Measurements from ENCODE around the gene ENTR1.

ENTR1 gene

GRCh38 chr9:136393531-136393930, 16.9 kb downstream of the ENTR1 start:
- TF ChIP-seq CTCF (IDR thresholded peaks at IDR 0.05; ENCODE audit: insufficient read depth, low read length, missing control alignments), result no peak
- POLR2A ChIA-PET, result no interaction called here
- DNase-seq (ENCODE audit: low read depth, low spot score), result no peak
- CTCF ChIA-PET, result interaction anchor here (1.5 to 3.2 kb wide), 4 partner anchors 8 to 81 kb away, joined by 5 to 26 read pairs (median 6); partner anchors contain the start of genes DNLZ and SNAPC4
- H3K4me3 ChIP-seq (ENCODE audit: low read depth, low read length), result no peak overlapping the region

- TF ChIP-seq CTCF (IDR thresholded peaks at IDR 0.05; ENCODE audit: insufficient read depth, low read length, missing control alignments), result no peak
- H3K4me3 ChIP-seq (ENCODE audit: low read depth, low read length), result no peak overlapping the region
- ChIA-PET POLR2A (interaction anchor here (0.6 kb wide), 1 partner anchor 60 kb away, joined by 3 read pairs; no protein-coding TSS in a partner anchor), CTCF (interaction anchor here (1.1 to 3.7 kb wide), 5 partner anchors 8 to 80 kb away, joined by 3 to 26 read pairs (median 8); partner anchors contain the start of genes DNLZ and SNAPC4)
- DNase-seq (ENCODE audit: low read depth, low spot score), result no peak
Measured at GRCh38 chr9:136392538-136393449, 17.6 kb downstream of the ENTR1 start.

GRCh38 chr9:136391737-136392537, 18.5 kb downstream of the ENTR1 start:
- TF ChIP-seq CTCF (IDR thresholded peaks at IDR 0.05; ENCODE audit: insufficient read depth, low read length, missing control alignments), result no peak
- POLR2A ChIA-PET, result interaction anchor here (0.6 to 1.2 kb wide), 2 partner anchors 29 to 61 kb away, joined by 3 to 4 read pairs; no protein-coding TSS in a partner anchor
- no peak overlapping the region for H3K4me3 ChIP-seq (ENCODE audit: low read depth, low read length)
- CTCF ChIA-PET, result interaction anchor here (1.1 to 3.7 kb wide), 6 partner anchors 9 to 79 kb away, joined by 3 to 26 read pairs (median 6); partner anchors contain the start of genes DNLZ and SNAPC4
- DNase-seq (ENCODE audit: low read depth, low spot score), result no peak

GRCh38 chr9:136389396-136389795, 21.0 kb downstream of the ENTR1 start:
- no peak for TF ChIP-seq CTCF (IDR thresholded peaks at IDR 0.05; ENCODE audit: insufficient read depth, low read length, missing control alignments)
- POLR2A ChIA-PET, result interaction anchor here (0.9 to 1.1 kb wide), 3 partner anchors 22 to 26 kb away, joined by 3 to 4 read pairs (median 4); no protein-coding TSS in a partner anchor
- no peak overlapping the region for H3K4me3 ChIP-seq (ENCODE audit: low read depth, low read length)
- CTCF ChIA-PET, result interaction anchor here (1.1 to 3.7 kb wide), 6 partner anchors 11 to 77 kb away, joined by 5 to 18 read pairs (median 12); partner anchors contain the start of gene SNAPC4
- DNase-seq (ENCODE audit: low read depth, low spot score), result no peak

- ChIA-PET POLR2A (no interaction called here), CTCF (interaction anchor here (1.2 to 3.7 kb wide), 3 partner anchors 10 to 75 kb away, joined by 4 to 18 read pairs (median 15); partner anchors contain the start of gene SNAPC4)
- no peak for TF ChIP-seq CTCF (IDR thresholded peaks at IDR 0.05; ENCODE audit: insufficient read depth, low read length, missing control alignments)
- H3K4me3 ChIP-seq (ENCODE audit: low read depth, low read length), result no peak overlapping the region
- no peak for DNase-seq (ENCODE audit: low read depth, low spot score)
Measured at GRCh38 chr9:136387217-136387616, 23.2 kb downstream of the ENTR1 start.
